GM18873 (cell line): Measurements from ENCODE around the gene HPCAL1.
A peak's percentile ranks its signal among the peaks of the same experiment; 100 is the strongest.

Source experiments
- ATAC-seq: cut with Tn5 transposase; IDR thresholded peaks from one replicate; pipeline ENCODE4 v1.9.1; 2021; ENCODE audit warnings: mild to moderate bottlenecking, moderate library complexity, moderate number of reproducible peaks; ENCODE audit not compliant: unreplicated experiment, low FRiP score

Gene HPCAL1

GRCh38 chr2:10380048-10380926, 77.6 kb downstream of the HPCAL1 start:
- no peak for ATAC-seq

GRCh38 chr2:10381997-10382353, 79.3 kb downstream of the HPCAL1 start:
- ATAC-seq = no peak

GRCh38 chr2:10382354-10383061, 79.8 kb downstream of the HPCAL1 start:
- ATAC-seq = peak; percentile 44

- ATAC-seq = no peak
Measured at GRCh38 chr2:10383960-10384734, 81.4 kb downstream of the HPCAL1 start.

- ATAC-seq = no peak
Measured at GRCh38 chr2:10385501-10385900, 82.8 kb downstream of the HPCAL1 start.

GRCh38 chr2:10385933-10386773, 83.4 kb downstream of the HPCAL1 start:
- ATAC-seq = no peak

GRCh38 chr2:10387033-10387432, 84.3 kb downstream of the HPCAL1 start:
- no peak for ATAC-seq

GRCh38 chr2:10388954-10389560, 86.4 kb downstream of the HPCAL1 start:
- ATAC-seq = no peak

GRCh38 chr2:10389573-10389972, 86.9 kb downstream of the HPCAL1 start:
- ATAC-seq = no peak

GRCh38 chr2:10390369-10390801, 87.7 kb downstream of the HPCAL1 start:
- ATAC-seq = no peak

GRCh38 chr2:10392100-10392499, 89.4 kb downstream of the HPCAL1 start:
- ATAC-seq = no peak

- no peak for ATAC-seq
Measured at GRCh38 chr2:10392548-10392947, 89.8 kb downstream of the HPCAL1 start.

GRCh38 chr2:10392951-10393639, 90.4 kb downstream of the HPCAL1 start:
- ATAC-seq = no peak

GRCh38 chr2:10393640-10393982, 90.9 kb downstream of the HPCAL1 start:
- no peak for ATAC-seq

GRCh38 chr2:10395893-10396292, 93.2 kb downstream of the HPCAL1 start:
- ATAC-seq = no peak

GRCh38 chr2:10396464-10396863, 93.8 kb downstream of the HPCAL1 start:
- ATAC-seq = no peak

- ATAC-seq = no peak
Measured at GRCh38 chr2:10397297-10397875, 94.7 kb downstream of the HPCAL1 start.

GRCh38 chr2:10397878-10398277, 95.2 kb downstream of the HPCAL1 start:
- ATAC-seq = no peak

GRCh38 chr2:10398496-10398895, 95.8 kb downstream of the HPCAL1 start:
- no peak for ATAC-seq
